ENCODE data around the gene RAD51. TPM values are rescaled to one million over a fixed set of nuclear protein-coding genes. Genes with fewer than 3 reads are reported as not detected.

The RAD51 gene
- total RNA-seq, 1 experiment from 2014 or later = 22.3 TPM

- DNase-seq (ENCODE audit: low read depth) = no peak
- in situ Hi-C loops (cut with HindIII; ENCODE audit: low pct_unique_long_range_greater_than_20kb, low sequenced_read_pairs) = no loop called here
Measured at GRCh38 chr15:40706121-40706520, 11.1 kb downstream of the RAD51 start.

GRCh38 chr15:40714144-40714543 is 19.2 kb downstream of the RAD51 start:
- in situ Hi-C loops (cut with HindIII; ENCODE audit: low pct_unique_long_range_greater_than_20kb, low sequenced_read_pairs) = no loop called here
- DNase-seq (ENCODE audit: low read depth) = no peak

- in situ Hi-C loops (cut with HindIII; ENCODE audit: low pct_unique_long_range_greater_than_20kb, low sequenced_read_pairs) = no loop called here
- no peak for DNase-seq (ENCODE audit: low read depth)
Measured at GRCh38 chr15:40716165-40716564, 21.2 kb downstream of the RAD51 start.

GRCh38 chr15:40721701-40722100 is 26.7 kb downstream of the RAD51 start:
- in situ Hi-C loops (cut with HindIII; ENCODE audit: low pct_unique_long_range_greater_than_20kb, low sequenced_read_pairs) = no loop called here
- no peak for DNase-seq (ENCODE audit: low read depth)

GRCh38 chr15:40722354-40722753 is 27.4 kb downstream of the RAD51 start:
- no peak for DNase-seq (ENCODE audit: low read depth)
- in situ Hi-C loops (cut with HindIII; ENCODE audit: low pct_unique_long_range_greater_than_20kb, low sequenced_read_pairs) = no loop called here

- in situ Hi-C loops (cut with HindIII; ENCODE audit: low pct_unique_long_range_greater_than_20kb, low sequenced_read_pairs) = no loop called here
- no peak for DNase-seq (ENCODE audit: low read depth)
Measured at GRCh38 chr15:40722934-40723333, 28.0 kb downstream of the RAD51 start.

- no peak for DNase-seq (ENCODE audit: low read depth)
Measured at GRCh38 chr15:40723919-40724318, 28.9 kb downstream of the RAD51 start.

GRCh38 chr15:40731034-40731433 is 36.1 kb downstream of the RAD51 start:
- DNase-seq (ENCODE audit: low read depth) = no peak
- in situ Hi-C loops (cut with HindIII; ENCODE audit: low pct_unique_long_range_greater_than_20kb, low sequenced_read_pairs) = no loop called here

More at GRCh38 chr15:40723919-40724318, 28.9 kb downstream of the RAD51 start:
- in situ Hi-C loops (cut with HindIII; ENCODE audit: low pct_unique_long_range_greater_than_20kb, low sequenced_read_pairs) = no loop called here

- DNase-seq (ENCODE audit: low read depth) = no peak
- in situ Hi-C loops (cut with HindIII; ENCODE audit: low pct_unique_long_range_greater_than_20kb, low sequenced_read_pairs) = no loop called here
Measured at GRCh38 chr15:40736575-40736974, 41.6 kb downstream of the RAD51 start.

GRCh38 chr15:40737048-40737447 is 42.1 kb downstream of the RAD51 start:
- in situ Hi-C loops (cut with HindIII; ENCODE audit: low pct_unique_long_range_greater_than_20kb, low sequenced_read_pairs) = no loop called here
- no peak for DNase-seq (ENCODE audit: low read depth)

- no peak for DNase-seq (ENCODE audit: low read depth)
- in situ Hi-C loops (cut with HindIII; ENCODE audit: low pct_unique_long_range_greater_than_20kb, low sequenced_read_pairs) = no loop called here
Measured at GRCh38 chr15:40739047-40739446, 44.1 kb downstream of the RAD51 start.

- DNase-seq (ENCODE audit: low read depth) = no peak
- in situ Hi-C loops (cut with HindIII; ENCODE audit: low pct_unique_long_range_greater_than_20kb, low sequenced_read_pairs) = no loop called here
Measured at GRCh38 chr15:40739854-40740253, 44.9 kb downstream of the RAD51 start.

- no peak for DNase-seq (ENCODE audit: low read depth)
- in situ Hi-C loops (cut with HindIII; ENCODE audit: low pct_unique_long_range_greater_than_20kb, low sequenced_read_pairs) = no loop called here
Measured at GRCh38 chr15:40743485-40743901, 48.5 kb downstream of the RAD51 start.

GRCh38 chr15:40743921-40744814 is 49.2 kb downstream of the RAD51 start:
- in situ Hi-C loops (cut with HindIII; ENCODE audit: low pct_unique_long_range_greater_than_20kb, low sequenced_read_pairs) = no loop called here
- DNase-seq (ENCODE audit: low read depth) = peak; percentile 33

- in situ Hi-C loops (cut with HindIII; ENCODE audit: low pct_unique_long_range_greater_than_20kb, low sequenced_read_pairs) = no loop called here
- DNase-seq (ENCODE audit: low read depth) = no peak
Measured at GRCh38 chr15:40744815-40745152, 49.8 kb downstream of the RAD51 start.

- in situ Hi-C loops (cut with HindIII; ENCODE audit: low pct_unique_long_range_greater_than_20kb, low sequenced_read_pairs) = no loop called here
- DNase-seq (ENCODE audit: low read depth) = no peak
Measured at GRCh38 chr15:40746916-40747418, 52.0 kb downstream of the RAD51 start.

- no peak for DNase-seq (ENCODE audit: low read depth)
- in situ Hi-C loops (cut with HindIII; ENCODE audit: low pct_unique_long_range_greater_than_20kb, low sequenced_read_pairs) = no loop called here
Measured at GRCh38 chr15:40747685-40748631, 53.0 kb downstream of the RAD51 start.

- in situ Hi-C loops (cut with HindIII; ENCODE audit: low pct_unique_long_range_greater_than_20kb, low sequenced_read_pairs) = no loop called here
- no peak for DNase-seq (ENCODE audit: low read depth)
Measured at GRCh38 chr15:40749151-40749630, 54.2 kb downstream of the RAD51 start.

- DNase-seq (ENCODE audit: low read depth) = no peak
- in situ Hi-C loops (cut with HindIII; ENCODE audit: low pct_unique_long_range_greater_than_20kb, low sequenced_read_pairs) = no loop called here
Measured at GRCh38 chr15:40750885-40751284, 55.9 kb downstream of the RAD51 start.

Data from Caki2 (cell line).